Mammary epithelial cell (primary cell): ENCODE results near the gene CLDND2.

Experiments used
- EZH2 ChIP-seq: IDR thresholded peaks from 2 replicates; pipeline ENCODE4 v1.6.1; 2012; ENCODE audit warnings: low read length, inconsistent platforms, borderline replicate concordance
- TF ChIP-seq, protein P1 (sequence below), 2 donors: IDR thresholded peaks in 1 of 2; conservative IDR thresholded peaks in 1 of 2; 2 replicates each; pipeline ENCODE4 v1.5.1; 2011 to 2012; ENCODE audit warnings: inconsistent platforms in 2 of 2, low read length in 2 of 2, mild to moderate bottlenecking in 2 of 2, control low read depth in 1 of 2, low read depth in 1 of 2; ENCODE audit not compliant: insufficient read depth in 1 of 2; ENCODE audit errors: extremely low read depth in 1 of 2

DNA sequence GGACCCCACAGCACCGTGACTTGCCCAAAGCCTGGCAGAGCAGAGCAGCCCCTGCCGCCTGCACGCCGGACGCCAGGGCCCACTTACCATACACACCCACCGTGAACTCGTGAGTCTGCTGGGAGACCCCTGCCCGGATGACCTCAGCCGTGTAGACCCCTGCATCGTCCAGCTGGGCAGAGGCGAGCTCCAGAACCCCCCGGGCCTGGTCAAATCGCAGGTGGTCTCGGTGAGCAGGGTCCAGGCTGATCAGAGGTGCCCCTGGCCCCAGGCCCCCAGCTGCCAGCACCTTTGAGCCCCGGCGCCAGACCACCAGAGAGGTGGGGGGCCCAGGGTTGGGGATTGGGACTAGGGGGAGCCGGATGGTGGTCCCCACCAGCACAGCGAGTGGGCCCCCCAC, 27.7 kb downstream of the CLDND2 start:
- TF ChIP-seq, protein P1, sequence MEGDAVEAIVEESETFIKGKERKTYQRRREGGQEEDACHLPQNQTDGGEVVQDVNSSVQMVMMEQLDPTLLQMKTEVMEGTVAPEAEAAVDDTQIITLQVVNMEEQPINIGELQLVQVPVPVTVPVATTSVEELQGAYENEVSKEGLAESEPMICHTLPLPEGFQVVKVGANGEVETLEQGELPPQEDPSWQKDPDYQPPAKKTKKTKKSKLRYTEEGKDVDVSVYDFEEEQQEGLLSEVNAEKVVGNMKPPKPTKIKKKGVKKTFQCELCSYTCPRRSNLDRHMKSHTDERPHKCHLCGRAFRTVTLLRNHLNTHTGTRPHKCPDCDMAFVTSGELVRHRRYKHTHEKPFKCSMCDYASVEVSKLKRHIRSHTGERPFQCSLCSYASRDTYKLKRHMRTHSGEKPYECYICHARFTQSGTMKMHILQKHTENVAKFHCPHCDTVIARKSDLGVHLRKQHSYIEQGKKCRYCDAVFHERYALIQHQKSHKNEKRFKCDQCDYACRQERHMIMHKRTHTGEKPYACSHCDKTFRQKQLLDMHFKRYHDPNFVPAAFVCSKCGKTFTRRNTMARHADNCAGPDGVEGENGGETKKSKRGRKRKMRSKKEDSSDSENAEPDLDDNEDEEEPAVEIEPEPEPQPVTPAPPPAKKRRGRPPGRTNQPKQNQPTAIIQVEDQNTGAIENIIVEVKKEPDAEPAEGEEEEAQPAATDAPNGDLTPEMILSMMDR (conservative IDR thresholded peaks at IDR 0.05 in 1 of 2, IDR thresholded peaks at IDR 0.05 in 1 of 2; ENCODE audit: extremely low read depth in 1 of 2, insufficient read depth in 1 of 2, low read depth in 1 of 2, low read length in 2 of 2): no peak
- no peak for TF ChIP-seq EZH2
